B cell (primary cell): ENCODE measurements around the gene ARID1A. TPM values are rescaled to one million over a fixed set of nuclear protein-coding genes. Genes with fewer than 3 reads are reported as not detected.

Source experiments
- ATAC-seq: fragments of 200-7000 bp; cut with Tn5 transposase; one replicate; pipeline ENCODE4 v1.10.0; 2021; ENCODE audit warnings: low read depth, mild to moderate bottlenecking, moderate number of reproducible peaks, moderate library complexity
- CTCF ChIA-PET: fragments of 350-600 bp; sonication (Branson Sonifier 250); formaldehyde crosslinking; loops from one replicate; lab custom pipeline; 2021; ENCODE audit warnings: antibody characterized with exemption, inconsistent platforms; lab: Charles Lee
- POLR2A ChIA-PET: fragments of 350-600 bp; sonication (Branson Sonifier 250); formaldehyde crosslinking; loops from one replicate; lab custom pipeline; 2021; ENCODE audit warnings: antibody characterized with exemption; lab: Charles Lee
- DNase-seq: peaks from one replicate; pipeline ENCODE4 v3.0.0; 2013
- H2AFZ ChIP-seq: 2 replicates; pipeline ENCODE4 v1.6.1; 2012; ENCODE audit warnings: mild to moderate bottlenecking, low read depth, low read length; ENCODE audit not compliant: insufficient read depth, poor library complexity, severe bottlenecking
- H3K27ac ChIP-seq, 2 donors: 1 replicate in 1 of 2; 2 replicates in 1 of 2; pipeline ENCODE4 v1.5.1; 2012 to 2013; ENCODE audit warnings: low read length in 2 of 2, mild to moderate bottlenecking in 2 of 2, moderate library complexity in 1 of 2
- H3K27me3 ChIP-seq, 4 experiments: fragments of 200-600 bp in 1 of 4; sonication (generic) in 1 of 4; replicated peaks in 1 of 4; 1 replicate in 2 of 4; 2 replicates in 2 of 4; pipeline versions ENCODE4 v1.6.1 to v1.7.0; 2013 to 2016; ENCODE audit warnings: low read length in 3 of 4, mild to moderate bottlenecking in 2 of 4, mixed read lengths in 1 of 4, moderate library complexity in 1 of 4; ENCODE audit not compliant: insufficient read depth in 4 of 4, control insufficient read depth in 3 of 4; ENCODE audit errors: control extremely low read depth in 1 of 4
- H3K36me3 ChIP-seq, 2 experiments: replicated peaks in 1 of 2; 1 replicate in 1 of 2; 2 replicates in 1 of 2; pipeline versions ENCODE4 v1.6.1 to v1.7.1; 2013; ENCODE audit warnings: low read length in 1 of 2; ENCODE audit not compliant: insufficient read depth in 2 of 2, control insufficient read depth in 1 of 2; ENCODE audit errors: control extremely low read depth in 1 of 2, extremely low read depth in 1 of 2
- H3K4me1 ChIP-seq, 2 donors: fragments of 200-600 bp in 1 of 2; sonication (generic) in 1 of 2; 1 replicate in 1 of 2; 2 replicates in 1 of 2; pipeline versions ENCODE4 v1.5.1 to v1.6.1; 2013 to 2017; ENCODE audit warnings: low read length in 2 of 2; ENCODE audit not compliant: control insufficient read depth in 2 of 2, insufficient read depth in 2 of 2
- H3K4me2 ChIP-seq: replicated peaks from 2 replicates; pipeline ENCODE3; 2012; ENCODE audit warnings: mild to moderate bottlenecking, low read depth, low read length; ENCODE audit not compliant: poor library complexity, severe bottlenecking
- H3K4me3 ChIP-seq, 5 experiments: fragments of 200-600 bp in 1 of 5; sonication (generic) in 1 of 5; 1 replicate in 3 of 5; 2 replicates in 2 of 5; pipeline versions ENCODE4 v1.5.1 to v1.7.0; 2011 to 2016; ENCODE audit warnings: low read length in 4 of 5, mild to moderate bottlenecking in 4 of 5, low read depth in 2 of 5, control low read depth in 1 of 5, moderate library complexity in 1 of 5; ENCODE audit not compliant: insufficient read depth in 1 of 5; ENCODE audit errors: control extremely low read depth in 1 of 5, extremely low read depth in 1 of 5
- H3K79me2 ChIP-seq: fragments of 200-600 bp; sonication (generic); one replicate; pipeline ENCODE4 v1.6.0; 2016; ENCODE audit warnings: low read length; ENCODE audit not compliant: control insufficient read depth, insufficient read depth
- H3K9ac ChIP-seq: fragments of 200-600 bp; sonication (generic); 2 replicates; pipeline ENCODE4 v1.6.1; 2017; ENCODE audit warnings: mild to moderate bottlenecking, low read length, moderate library complexity
- H3K9me3 ChIP-seq, 3 donors: one replicate each; pipeline versions ENCODE4 v1.6.1 to v1.7.1; 2013; ENCODE audit warnings: low read length in 2 of 3; ENCODE audit not compliant: control insufficient read depth in 2 of 3, insufficient read depth in 1 of 3; ENCODE audit errors: control extremely low read depth in 1 of 3
- H4K20me1 ChIP-seq: 2 replicates; pipeline ENCODE4 v1.6.0; 2012; ENCODE audit warnings: mild to moderate bottlenecking, low read length; ENCODE audit not compliant: insufficient read depth, control insufficient read depth, poor library complexity, severe bottlenecking
- H3K27ac Mint-ChIP-seq: one replicate; pipeline ENCODE4 v1.8.0; 2021; ENCODE audit warnings: mixed read lengths
- H3K27me3 Mint-ChIP-seq: one replicate; pipeline ENCODE4 v1.8.0; 2021; ENCODE audit warnings: mixed read lengths
- H3K4me1 Mint-ChIP-seq: one replicate; pipeline ENCODE4 v1.8.0; 2021; ENCODE audit warnings: mixed read lengths
- H3K4me3 Mint-ChIP-seq: one replicate; pipeline ENCODE4 v1.8.0; 2021; ENCODE audit warnings: mixed read lengths
- H3K9me3 Mint-ChIP-seq: one replicate; pipeline ENCODE4 v1.8.0; 2022; ENCODE audit warnings: mixed read lengths; ENCODE audit not compliant: insufficient read depth
- EZH2 ChIP-seq: IDR thresholded peaks from 2 replicates; pipeline ENCODE4 v1.6.1; 2012; ENCODE audit warnings: borderline replicate concordance, low read depth, mild to moderate bottlenecking, moderate library complexity, low read length; ENCODE audit not compliant: insufficient read depth, poor library complexity, severe bottlenecking
- WGBS: methylation state at CpG from one replicate; pipeline ENCODE4 v1.1.5; 2013; ENCODE audit warnings: missing lambda C conversion rate; ENCODE audit not compliant: insufficient coverage; 5-methylcytosine and 5-hydroxymethylcytosine counted together
- intact Hi-C: fragments of 100-400 bp; cut with micrococcal nuclease; formaldehyde crosslinking; loops from one replicate; pipeline ENCODE4 v1.10.0; 2022
- polyA plus RNA-seq: library from polyadenylated mRNA; depleted of rRNA; stranded (reverse); fragments of >200 nt; gene quantifications from 2 replicates; pipeline ENCODE4 v1.2.3, GENCODE V29; 2012
- total RNA-seq, 2 donors: library from RNA; stranded (reverse); fragments of 120-200 nt in 1 of 2; gene quantifications; 1 replicate in 1 of 2; 2 replicates in 1 of 2; pipeline versions ENCODE4 v1.2.3 to v1.2.4, GENCODE V29; 2013 to 2022
- TF ChIP-seq, protein P1 (sequence below): fragments of 200-600 bp; IDR thresholded peaks from one replicate; pipeline ENCODE4 v1.8.0; 2022; ENCODE audit warnings: antibody characterized with exemption, mild to moderate bottlenecking

ARID1A gene
- total and polyA plus RNA-seq, 2 donors (not counting 1 experiment from before 2014, with no cell fraction given): 80.7 to 150 TPM

- ChIA-PET POLR2A (interaction anchor here (0.7 to 4.8 kb wide), 4 partner anchors 45 to 242 kb away, joined by 3 to 26 read pairs (median 3); partner anchors contain the start of gene ARID1A), CTCF (interaction anchor here (1.0 to 3.2 kb wide), 9 partner anchors 16 to 205 kb away, joined by 3 to 24 read pairs (median 7); no protein-coding TSS in a partner anchor)
- peaks cover 73% of the 10 kb centered on the region for H3K79me2 ChIP-seq
- H2AFZ ChIP-seq: peak overlapping the region; percentile 68
- peak overlapping the region; percentile 61 for H3K9ac ChIP-seq
- Mint-ChIP-seq H3K4me3 (peak overlapping the region; percentile 80), H3K4me1 (peaks cover 84% of the 10 kb centered on the region), H3K9me3 (no peaks in the 10 kb centered on the region), H3K27ac (peak overlapping the region; percentile 92), H3K27me3 (no peaks in the 10 kb centered on the region)
- H3K27ac ChIP-seq: peak overlapping the region; percentile 75 to 96
- no peak for TF ChIP-seq EZH2
- H3K4me2 ChIP-seq: peak overlapping the region; percentile 78
- H3K36me3 ChIP-seq: peaks cover 1 to 42% of the 10 kb centered on the region in 2 experiments
- WGBS: 20% methylated on average over 2 of the region's 8 CpGs
- H3K27me3 ChIP-seq: no peaks in the 10 kb centered on the region
- peak; percentile 31 for ATAC-seq
- DNase-seq: no peak
- peak overlapping the region in 3 of 5 experiments; percentile 39 to 51 (median 40) for H3K4me3 ChIP-seq
- H3K9me3 ChIP-seq: no peaks in the 10 kb centered on the region
- peaks cover 89 to 93% of the 10 kb centered on the region in 2 donors for H3K4me1 ChIP-seq
- intact Hi-C loops: loop anchor here (1.0 to 5.0 kb wide), 5 partner anchors 21 to 196 kb away; partner anchors contain the start of gene PIGV
- peaks cover 7% of the 10 kb centered on the region for H4K20me1 ChIP-seq
These were observed 47.7 kb downstream of the ARID1A start for GRCh38 chr1:26743426-26744059.

- Histone ChIP-seq H3K4me2 (peak overlapping the region; percentile 78), H3K79me2 (peaks cover 72% of the 10 kb centered on the region), H3K27ac (peak overlapping the region; percentile 75 to 96), H2AFZ (peak overlapping the region; percentile 68), H3K27me3 (no peaks in the 10 kb centered on the region), H3K9ac (peak overlapping the region; percentile 61), H3K4me1 (peaks cover 82 to 88% of the 10 kb centered on the region in 2 donors), H3K36me3 (peaks cover 1 to 47% of the 10 kb centered on the region in 2 experiments), H3K4me3 (peak overlapping the region; percentile 7 to 51 (median 39)), H4K20me1 (peaks cover 10% of the 10 kb centered on the region), H3K9me3 (no peaks in the 10 kb centered on the region)
- Mint-ChIP-seq H3K27ac (peak overlapping the region; percentile 92), H3K4me1 (peaks cover 83% of the 10 kb centered on the region), H3K9me3 (no peaks in the 10 kb centered on the region), H3K27me3 (no peaks in the 10 kb centered on the region), H3K4me3 (peak overlapping the region; percentile 80)
- ChIA-PET CTCF (interaction anchor here (0.7 to 3.2 kb wide), 11 partner anchors 13 to 193 kb away, joined by 3 to 24 read pairs (median 5); partner anchors contain the start of gene ARID1A), POLR2A (interaction anchor here (0.9 to 4.8 kb wide), 2 partner anchors 45 to 47 kb away, joined by 3 to 26 read pairs; partner anchors contain the start of gene ARID1A)
- DNase-seq (peak; percentile 88), ATAC-seq (peak; percentile 95)
- 0% methylated on average over 4 of the region's 8 CpGs for WGBS
- intact Hi-C loops: loop anchor here (1.0 to 5.0 kb wide), 5 partner anchors 22 to 197 kb away; partner anchors contain the start of gene PIGV
- TF ChIP-seq, protein P1, sequence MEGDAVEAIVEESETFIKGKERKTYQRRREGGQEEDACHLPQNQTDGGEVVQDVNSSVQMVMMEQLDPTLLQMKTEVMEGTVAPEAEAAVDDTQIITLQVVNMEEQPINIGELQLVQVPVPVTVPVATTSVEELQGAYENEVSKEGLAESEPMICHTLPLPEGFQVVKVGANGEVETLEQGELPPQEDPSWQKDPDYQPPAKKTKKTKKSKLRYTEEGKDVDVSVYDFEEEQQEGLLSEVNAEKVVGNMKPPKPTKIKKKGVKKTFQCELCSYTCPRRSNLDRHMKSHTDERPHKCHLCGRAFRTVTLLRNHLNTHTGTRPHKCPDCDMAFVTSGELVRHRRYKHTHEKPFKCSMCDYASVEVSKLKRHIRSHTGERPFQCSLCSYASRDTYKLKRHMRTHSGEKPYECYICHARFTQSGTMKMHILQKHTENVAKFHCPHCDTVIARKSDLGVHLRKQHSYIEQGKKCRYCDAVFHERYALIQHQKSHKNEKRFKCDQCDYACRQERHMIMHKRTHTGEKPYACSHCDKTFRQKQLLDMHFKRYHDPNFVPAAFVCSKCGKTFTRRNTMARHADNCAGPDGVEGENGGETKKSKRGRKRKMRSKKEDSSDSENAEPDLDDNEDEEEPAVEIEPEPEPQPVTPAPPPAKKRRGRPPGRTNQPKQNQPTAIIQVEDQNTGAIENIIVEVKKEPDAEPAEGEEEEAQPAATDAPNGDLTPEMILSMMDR: no peak
- TF ChIP-seq EZH2: no peak
These were observed 48.5 kb downstream of the ARID1A start for GRCh38 chr1:26744075-26744959.
